WI38 (cell line): Measurements from ENCODE around the gene TBCD.

ENCODE experiments used
- H3K4me3 ChIP-seq: 2 replicates; pipeline ENCODE4 v1.5.1; 2011; ENCODE audit warnings: low read depth, mild to moderate bottlenecking, control low read depth, low read length
- TF ChIP-seq, protein P1 (sequence below): IDR thresholded peaks from 2 replicates; pipeline ENCODE4 v1.5.1; 2012; ENCODE audit warnings: low read depth, mild to moderate bottlenecking, control low read depth, low read length

TBCD gene

DNA sequence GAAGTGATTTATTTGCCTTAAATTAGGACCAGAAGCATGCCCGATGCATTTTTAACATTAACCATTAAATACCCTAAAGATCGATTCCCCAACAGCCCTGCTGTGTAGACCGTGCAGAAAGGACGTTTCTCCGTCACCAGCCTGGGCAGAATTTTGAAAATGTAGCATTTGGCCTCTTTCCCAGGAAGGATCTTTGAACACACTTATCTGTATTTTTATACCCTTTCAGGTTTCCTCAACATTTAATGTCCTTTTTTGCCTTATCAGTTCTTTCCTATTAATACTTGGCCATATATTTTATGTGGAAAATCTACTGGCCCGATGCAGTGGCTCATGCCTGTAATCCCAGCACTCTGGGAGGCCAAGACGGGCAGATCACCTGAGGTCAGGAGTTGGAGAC lies 142.5 kb downstream of the TBCD start:
- TF ChIP-seq, protein P1, sequence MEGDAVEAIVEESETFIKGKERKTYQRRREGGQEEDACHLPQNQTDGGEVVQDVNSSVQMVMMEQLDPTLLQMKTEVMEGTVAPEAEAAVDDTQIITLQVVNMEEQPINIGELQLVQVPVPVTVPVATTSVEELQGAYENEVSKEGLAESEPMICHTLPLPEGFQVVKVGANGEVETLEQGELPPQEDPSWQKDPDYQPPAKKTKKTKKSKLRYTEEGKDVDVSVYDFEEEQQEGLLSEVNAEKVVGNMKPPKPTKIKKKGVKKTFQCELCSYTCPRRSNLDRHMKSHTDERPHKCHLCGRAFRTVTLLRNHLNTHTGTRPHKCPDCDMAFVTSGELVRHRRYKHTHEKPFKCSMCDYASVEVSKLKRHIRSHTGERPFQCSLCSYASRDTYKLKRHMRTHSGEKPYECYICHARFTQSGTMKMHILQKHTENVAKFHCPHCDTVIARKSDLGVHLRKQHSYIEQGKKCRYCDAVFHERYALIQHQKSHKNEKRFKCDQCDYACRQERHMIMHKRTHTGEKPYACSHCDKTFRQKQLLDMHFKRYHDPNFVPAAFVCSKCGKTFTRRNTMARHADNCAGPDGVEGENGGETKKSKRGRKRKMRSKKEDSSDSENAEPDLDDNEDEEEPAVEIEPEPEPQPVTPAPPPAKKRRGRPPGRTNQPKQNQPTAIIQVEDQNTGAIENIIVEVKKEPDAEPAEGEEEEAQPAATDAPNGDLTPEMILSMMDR: no peak
- no peak overlapping the region for H3K4me3 ChIP-seq

DNA sequence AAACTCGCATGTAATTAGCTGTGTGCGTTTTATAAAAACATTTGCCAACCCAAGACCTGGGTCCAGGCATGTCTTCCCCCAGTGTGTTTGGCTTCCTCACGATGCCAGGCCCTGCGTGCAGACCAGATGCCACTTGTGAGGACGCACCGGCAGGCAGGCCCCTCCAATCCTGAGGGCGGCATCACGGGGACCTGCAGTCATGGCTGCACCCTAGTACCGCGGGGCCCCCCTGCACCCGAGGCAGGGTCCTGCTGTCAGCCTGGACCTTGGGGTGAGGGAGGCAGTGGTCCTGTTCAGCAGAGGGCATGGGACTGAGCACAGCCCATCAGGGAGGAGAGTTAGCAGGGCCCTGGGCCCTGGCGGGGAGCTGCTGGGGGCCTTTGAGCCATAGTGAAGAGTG lies 143.2 kb downstream of the TBCD start:
- TF ChIP-seq, protein P1: no peak
- H3K4me3 ChIP-seq: no peak overlapping the region

DNA sequence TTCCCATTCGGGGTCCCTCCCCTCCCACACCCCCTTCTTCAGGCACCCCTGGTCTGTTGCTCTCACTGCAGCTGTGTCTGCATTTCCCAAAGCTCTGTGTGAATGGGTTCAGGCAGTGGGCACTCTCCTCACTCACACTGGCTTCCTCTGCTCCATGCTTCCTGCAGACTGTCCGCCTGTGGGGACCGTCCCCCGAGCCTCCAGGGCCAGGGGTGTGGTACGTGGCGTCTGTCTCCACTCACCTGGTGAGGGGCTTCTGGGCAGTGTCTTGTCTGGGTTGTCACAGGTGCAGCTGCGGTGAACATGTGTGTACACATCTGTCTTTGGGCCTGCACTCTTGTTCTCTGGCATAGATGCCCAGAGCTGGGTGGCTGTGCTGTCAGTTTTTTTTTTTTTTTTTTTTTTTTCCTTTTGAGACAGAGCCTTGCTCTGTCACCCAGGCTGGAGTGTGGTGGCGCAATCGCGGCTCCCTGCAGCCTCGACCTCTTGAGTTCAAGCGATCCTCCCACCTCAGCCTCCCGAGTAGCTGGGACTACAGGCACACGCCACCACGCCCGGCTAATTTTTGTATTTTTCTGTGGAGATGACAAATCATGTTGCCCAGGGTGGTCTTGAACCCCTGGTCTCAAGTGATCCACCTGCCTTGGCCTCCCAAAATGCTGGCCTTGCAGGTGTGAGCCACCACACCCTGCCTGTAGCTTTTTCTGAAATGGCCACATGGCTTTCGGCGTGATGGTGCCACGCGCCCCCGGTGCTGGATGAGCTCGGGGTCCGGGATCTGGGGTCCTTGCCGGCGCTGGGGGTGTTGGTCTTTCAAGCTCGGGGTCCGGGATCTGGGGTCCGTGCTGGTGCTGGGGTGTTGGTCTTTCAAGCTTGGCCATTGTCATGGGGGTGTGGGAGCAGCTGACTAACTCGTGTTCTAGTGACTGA lies 144.5 kb downstream of the TBCD start:
- TF ChIP-seq, protein P1: no peak
- H3K4me3 ChIP-seq: no peak overlapping the region

DNA sequence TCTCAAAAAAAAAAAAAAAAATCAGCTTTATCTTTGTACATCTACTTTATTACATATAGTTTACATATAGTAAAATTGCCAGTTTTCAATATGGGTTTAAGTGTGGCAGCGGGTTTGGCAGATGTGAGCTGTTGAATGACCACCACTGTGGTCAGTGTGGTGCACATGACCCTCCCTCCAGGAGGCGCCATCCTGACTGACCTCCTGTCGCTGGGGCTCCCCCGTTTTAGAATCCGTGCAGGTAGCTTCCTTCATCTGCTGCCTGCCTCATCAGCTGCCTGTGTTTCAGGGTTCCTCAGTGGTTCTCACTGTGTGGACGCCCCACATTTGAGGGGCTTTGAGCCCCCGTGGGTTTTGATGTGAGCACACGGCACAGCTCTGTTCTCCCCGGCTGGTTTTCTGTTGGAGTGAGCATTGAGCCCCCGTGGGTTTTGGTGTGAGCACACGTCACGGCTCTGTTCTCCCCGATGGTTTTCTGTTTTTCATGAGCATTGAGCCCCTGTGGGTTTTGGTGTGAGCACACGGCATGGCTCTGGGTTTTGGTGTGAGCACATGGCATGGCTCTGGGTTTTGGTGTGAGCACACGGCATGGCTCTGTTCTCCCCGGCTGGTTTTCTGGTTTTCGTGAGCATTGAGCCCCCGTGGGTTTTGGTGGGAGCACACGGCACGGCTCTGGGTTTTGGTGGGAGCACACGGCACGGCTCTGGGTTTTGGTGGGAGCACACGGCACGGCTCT lies 145.8 kb downstream of the TBCD start:
- H3K4me3 ChIP-seq: no peak overlapping the region
- TF ChIP-seq, protein P1: no peak

DNA sequence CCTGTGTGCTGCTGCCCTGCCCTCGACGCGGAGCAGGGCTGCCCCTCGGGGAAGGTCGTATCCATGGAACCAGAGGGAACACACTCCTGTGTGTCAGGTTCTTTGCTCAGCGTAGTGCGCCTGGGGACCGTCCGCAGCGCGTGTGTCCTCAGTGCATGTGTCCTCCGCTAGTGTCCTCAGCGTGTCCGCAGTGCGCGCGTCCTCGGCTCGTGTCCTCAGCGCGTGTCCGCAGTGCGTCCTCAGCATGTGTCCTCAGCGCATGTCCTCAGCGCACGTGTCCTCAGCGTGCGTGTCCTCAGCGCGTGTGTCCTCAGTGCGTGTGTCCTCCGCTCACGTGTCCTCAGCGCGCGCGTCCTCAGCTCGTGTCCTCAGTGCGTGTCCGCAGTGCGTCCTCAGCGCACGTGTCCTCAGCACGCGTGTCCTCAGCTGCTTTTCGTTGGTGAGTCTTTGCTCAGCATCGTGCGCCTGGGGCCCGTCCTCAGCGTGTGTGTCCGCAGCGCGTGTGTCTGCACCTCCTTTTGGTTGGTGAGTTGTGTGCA lies 147.2 kb downstream of the TBCD start:
- TF ChIP-seq, protein P1: no peak
- H3K4me3 ChIP-seq: no peak overlapping the region

DNA sequence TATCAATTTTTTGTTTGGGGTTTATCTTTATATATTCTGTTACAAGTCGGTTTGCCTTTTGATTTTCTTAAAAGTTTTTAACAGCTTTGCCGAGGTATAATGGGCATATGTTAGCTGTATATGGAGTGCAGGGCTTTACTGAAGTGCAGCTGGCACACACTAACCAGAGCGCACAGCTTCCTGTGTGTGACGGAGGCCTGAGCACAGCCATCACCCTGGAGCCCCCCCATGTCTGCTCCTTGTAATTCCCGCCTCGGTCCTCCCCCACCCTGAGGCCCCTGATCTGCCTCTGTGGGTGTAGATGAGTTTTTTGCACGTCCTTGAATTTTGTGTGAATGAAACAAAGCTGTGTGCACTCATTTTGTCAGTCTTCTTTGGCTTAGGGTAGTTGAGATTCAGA lies 148.1 kb downstream of the TBCD start:
- no peak overlapping the region for H3K4me3 ChIP-seq
- TF ChIP-seq, protein P1: no peak
